RKO (cell line): Measurements from ENCODE around the gene F2R.
"Not testable (repeated sequence)": the region's sequence is repeated elsewhere in the genome, so short reads cannot be mapped to it uniquely, and the experiment has no call there.

ENCODE experiments used
- DNase-seq: peaks from one replicate; pipeline ENCODE4 v3.0.0-alpha.2; 2016; ENCODE audit warnings: low spot score

F2R gene

DNA sequence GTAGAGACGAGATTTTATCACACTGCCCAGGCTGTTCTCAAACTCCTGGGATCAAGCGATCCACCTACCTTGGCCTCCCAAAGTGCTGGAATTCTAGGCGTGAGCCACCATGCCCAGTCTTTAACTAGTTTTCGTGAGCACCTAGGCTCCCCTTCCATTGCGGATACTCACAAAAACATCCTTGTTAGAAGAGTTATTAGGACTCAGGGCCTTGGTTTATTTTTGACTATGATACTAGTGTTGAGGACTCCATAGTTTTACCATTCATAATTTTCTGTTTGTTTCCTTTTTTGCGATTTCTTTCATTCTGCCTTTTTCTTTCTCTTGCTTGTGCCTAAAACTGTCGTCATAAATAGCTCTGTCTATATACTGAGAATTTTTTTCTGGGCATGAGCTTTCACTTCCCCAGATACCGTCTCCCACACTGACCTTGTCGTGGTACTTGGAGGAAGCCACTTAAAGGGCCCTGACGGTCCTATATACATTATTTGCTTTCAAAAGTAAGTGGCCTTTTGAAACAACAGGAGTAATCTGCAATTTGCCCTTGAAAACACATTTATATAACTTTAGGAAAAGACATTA lies 5.2 kb downstream of the F2R start:
- DNase-seq: no peak

DNA sequence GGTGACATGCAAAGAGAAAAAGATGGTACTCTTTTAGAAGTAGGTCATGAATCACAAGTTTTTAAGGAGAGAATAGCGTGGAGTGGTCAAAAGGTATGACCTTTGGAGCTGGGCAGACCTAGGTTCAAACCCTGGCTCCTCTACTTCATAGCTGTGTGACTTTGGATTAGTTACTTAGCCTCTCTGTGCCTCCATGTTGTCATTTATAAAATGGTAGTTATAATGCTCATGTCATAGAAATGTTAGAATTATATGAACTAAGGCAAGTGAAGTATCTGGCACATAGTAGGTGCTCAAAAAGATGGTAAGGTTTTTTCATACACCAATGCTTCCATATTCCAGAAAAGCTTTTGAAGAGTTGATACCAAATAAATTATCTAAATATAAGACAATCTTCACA lies 7.3 kb downstream of the F2R start:
- DNase-seq: no peak

DNA sequence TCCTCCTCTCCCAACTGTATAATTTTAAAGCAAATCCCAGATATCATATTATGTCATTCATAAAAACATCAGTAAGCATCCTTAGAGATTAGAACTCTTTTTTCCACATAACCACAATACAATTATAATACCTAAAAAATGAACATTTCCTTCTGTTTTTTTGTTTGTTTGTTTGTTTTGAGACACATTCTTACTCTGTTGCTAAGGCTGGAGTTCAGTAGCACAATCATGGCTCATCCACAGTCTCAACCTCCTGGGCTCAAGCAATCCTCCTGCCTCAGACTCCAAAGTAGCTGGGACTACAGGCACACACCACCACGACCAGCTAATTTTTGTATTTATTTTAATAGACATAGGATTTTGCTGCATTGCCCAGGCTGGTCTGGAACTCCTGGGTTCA lies 8.0 kb downstream of the F2R start:
- DNase-seq: no peak

DNA sequence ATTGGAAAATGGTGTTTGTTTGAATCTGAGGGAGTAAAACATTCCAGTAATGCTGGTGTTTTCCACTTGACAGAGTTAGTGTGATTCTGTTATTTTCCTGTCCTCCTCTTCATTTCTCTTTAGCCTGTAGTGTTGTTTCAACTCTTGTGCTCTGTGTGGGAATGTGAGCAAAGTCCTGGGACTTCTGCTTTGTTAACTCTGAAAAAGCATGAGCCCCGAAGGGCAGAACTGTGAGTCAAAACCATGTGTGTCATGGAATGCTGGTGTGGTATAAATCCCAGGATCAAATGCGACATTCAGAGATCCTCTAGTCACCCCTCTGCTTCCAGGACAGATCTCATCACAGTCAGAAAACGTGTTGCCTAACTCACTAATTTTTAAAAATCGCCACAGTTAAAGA lies 8.9 kb downstream of the F2R start:
- DNase-seq: no peak

DNA sequence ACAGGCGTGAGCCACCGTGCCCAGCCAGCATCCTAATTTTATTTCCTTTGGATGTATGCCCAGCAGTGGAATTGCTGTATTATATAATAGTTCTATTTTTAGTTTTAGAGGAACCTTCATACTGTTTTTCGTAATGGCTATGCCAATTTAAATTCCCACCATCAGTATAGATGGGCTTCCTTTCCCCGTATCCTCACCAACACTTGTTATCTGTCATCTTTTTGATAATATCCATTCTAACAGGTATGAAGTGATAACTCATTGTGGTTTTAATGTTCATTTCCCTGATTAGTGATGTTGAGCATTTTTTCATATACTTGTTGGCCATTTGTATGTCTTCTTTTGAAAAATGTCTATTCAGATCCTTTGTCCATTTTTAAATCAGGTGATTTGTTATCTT lies 13.0 kb downstream of the F2R start:
- DNase-seq: no peak

DNA sequence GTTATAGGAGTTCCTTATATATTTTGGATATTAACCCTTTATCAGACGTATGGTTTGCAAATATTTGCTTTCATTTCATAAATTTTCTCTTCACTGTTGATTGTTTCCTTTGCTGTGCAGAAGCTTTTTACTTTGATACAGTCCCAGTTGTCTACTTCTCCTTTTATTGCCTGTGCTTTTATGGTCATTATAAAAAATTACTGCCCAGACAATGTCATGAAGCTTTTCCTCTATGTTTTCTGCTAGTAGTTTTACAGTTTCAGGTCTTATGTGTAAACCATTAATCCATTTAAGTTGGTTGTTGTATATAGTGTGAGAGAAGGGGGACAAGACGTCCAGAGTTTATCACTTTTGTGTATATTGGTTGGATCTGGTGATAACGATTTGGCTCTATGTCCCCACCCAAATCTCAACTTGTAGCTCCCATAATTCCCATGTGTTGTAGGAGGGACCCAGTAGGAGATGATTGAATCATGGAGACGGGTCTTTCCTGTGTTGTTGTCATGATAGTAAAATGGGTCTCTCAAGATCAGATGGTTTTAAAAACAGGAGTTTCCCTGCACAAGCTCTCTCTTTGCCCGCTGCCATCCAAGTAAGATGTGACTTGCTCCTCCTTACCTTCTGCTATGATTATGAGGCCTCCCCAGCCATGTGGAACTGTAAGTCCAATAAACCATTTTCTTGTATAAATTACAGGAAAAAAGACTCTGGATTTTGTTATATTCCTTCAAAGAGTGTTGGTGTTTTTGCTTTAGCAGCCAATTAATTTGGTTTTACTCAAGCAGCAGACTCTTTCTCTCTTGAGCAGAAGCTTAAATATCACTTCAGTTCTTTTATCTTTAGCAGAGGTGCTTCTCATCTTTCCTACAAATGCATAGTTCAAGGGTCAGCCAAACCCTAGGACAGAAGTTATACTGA lies 13.7 kb downstream of the F2R start:
- no peak for DNase-seq

DNA sequence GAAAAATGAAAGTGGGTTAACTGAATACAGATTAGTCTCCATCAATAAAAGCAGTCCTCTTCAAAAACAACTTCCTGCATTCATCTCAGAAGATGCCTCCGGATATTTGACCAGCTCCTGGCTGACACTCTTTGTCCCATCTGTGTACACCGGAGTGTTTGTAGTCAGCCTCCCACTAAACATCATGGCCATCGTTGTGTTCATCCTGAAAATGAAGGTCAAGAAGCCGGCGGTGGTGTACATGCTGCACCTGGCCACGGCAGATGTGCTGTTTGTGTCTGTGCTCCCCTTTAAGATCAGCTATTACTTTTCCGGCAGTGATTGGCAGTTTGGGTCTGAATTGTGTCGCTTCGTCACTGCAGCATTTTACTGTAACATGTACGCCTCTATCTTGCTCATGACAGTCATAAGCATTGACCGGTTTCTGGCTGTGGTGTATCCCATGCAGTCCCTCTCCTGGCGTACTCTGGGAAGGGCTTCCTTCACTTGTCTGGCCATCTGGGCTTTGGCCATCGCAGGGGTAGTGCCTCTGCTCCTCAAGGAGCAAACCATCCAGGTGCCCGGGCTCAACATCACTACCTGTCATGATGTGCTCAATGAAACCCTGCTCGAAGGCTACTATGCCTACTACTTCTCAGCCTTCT lies 16.6 kb downstream of the F2R start:
- DNase-seq: no peak

DNA sequence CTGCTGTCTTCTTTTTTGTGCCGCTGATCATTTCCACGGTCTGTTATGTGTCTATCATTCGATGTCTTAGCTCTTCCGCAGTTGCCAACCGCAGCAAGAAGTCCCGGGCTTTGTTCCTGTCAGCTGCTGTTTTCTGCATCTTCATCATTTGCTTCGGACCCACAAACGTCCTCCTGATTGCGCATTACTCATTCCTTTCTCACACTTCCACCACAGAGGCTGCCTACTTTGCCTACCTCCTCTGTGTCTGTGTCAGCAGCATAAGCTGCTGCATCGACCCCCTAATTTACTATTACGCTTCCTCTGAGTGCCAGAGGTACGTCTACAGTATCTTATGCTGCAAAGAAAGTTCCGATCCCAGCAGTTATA lies 17.1 kb downstream of the F2R start:
- no peak for DNase-seq

DNA sequence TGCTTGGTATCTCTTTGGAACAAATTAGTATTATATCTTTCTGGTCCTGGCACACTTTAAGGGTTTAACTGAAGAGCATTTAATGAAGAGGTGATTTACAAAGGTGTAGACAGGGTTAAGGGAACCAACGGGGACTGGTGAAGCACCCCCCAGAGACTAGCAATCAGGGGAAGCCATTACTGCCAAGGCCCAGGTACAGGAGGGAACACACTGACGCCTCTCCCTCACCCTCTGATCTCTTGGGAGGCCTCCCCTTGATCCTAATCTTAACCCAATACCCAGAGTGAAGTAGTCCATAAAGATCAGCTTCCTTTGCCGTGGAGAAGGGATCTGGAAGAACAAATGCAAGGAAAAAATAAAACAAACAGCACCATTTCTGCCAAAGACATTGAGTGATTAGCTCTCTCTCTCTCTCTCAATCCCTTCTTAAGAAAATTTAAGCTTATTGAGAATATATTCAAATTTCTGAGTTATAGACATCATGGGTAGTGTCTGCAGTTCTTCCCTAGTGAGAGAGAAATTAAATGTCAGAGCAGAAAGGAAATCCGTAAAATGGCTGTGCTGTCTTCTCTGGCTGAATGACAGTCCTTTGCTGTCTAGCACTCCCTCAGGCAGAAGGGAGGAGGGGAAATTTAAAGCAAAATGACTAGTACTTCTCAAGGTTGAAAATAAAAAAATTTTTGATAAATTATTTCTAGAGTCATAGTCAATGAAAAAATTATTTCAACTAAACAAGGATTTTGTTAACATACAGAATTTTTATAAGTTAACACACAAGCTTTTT lies 20.0 kb downstream of the F2R start:
- DNase-seq: no peak

DNA sequence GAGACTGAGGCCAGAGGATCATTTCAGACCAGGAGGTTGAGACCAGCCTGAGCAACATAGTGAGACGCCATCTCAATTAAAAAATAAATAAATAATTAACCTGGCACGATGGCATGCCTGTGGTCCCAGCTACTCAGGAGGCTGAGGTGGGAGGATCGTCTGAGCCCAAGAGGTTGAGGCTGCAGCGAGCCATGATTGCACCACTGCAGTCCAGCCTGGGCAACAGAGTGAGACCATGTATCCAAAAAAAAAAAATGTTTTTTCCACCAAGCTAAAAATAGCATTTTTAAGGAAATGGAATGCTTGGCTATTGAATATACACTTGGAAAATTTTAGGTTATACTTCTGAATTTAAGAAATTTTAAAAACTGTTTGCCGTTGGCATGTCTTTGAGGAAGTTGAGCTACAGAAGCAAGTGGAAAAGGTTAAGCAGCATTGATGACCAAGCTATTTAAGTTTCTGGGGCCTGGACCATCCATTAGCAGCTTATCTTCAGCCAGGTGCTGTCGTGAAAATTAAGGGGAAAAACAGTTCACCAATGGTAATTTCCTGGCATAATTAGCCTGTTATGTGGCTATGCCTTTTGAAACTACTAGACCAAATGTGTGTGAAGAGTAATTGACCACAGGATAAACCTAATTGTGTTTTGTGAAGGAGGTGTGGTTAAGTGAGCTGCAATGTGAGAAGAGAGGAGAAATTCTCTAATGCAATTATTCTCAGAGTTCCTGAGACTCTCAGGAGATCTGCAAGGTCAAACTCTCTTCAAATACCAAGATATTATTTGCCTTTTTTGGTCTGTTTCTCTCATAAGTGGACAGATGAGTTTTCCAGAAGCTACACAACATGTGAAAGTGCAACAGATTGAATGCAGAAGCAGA lies 21.0 kb downstream of the F2R start:
- no peak for DNase-seq

DNA sequence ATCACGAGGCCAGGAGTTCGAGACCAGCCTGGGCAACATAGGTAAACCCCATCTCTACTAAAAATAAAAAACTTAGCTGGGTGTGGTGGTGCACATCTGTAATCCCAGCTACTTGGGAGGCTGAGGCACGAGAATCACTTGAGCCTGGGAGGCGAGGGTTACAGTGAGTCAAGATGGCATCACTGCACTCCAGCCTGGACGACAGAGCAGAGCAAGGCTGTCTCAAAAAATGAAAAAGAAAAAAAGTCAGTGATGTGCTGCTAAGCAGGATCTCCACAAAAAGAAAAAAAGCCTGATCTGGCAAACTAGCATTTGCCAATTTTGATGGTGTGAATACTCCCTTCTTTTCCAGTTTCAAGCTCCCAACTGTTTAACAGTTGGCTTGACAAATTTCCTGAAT lies 21.9 kb downstream of the F2R start:
- no peak for DNase-seq

DNA sequence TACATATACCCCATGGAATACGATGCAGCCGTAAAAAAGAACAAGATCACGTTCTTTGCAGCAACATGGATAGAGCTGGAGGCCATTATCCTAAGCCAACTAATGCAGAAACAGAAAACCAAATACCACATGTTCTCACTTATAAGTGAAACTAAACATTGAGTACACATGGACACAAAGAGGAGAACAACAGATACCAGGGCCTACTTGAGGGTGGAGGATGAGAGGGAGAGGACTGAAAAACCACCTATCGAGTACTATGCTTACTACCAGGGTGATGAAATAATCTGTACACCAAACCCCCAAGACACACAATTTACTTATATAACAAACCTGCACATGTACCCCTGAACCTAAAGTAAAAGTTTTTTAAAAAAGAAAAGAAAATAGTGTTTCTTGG lies 25.6 kb downstream of the F2R start:
- DNase-seq: not testable (repeated sequence)

DNA sequence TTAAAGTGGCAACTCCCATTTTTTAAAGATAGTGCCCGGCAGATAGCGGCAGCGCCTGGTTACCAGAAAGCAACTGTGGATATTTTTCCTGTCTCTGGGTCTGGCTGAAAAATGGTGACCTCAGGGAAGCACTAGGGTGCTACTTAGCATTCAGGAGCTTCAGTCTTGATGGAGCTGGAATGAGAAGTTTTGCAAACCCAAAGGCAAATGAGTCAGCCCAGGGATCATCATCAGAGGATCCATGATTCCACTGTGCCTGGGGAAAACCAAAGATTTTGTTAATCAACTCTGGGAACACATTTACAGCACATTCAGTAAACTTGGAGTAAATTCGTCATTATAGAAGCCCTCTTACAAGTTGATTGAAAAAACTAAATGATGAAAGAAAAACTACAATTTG lies 26.7 kb downstream of the F2R start:
- DNase-seq: no peak

DNA sequence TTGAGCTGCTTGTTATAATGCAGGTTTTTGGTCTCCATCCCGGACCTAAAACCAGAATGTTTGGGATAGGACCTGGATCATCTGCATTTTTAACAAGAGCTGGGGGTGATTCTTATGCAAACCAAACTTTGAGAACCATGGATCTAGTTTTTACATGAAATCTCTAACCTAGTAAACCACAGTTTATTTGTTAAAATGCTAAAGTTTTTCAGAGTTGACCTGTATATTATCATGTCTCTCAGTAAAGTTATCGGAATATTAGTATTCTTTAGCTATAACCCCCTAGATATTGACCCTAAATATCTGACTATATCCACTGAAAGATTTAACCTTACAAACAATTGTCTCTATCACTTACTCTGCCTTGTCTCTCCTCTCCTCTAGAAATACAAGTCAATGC lies 28.7 kb downstream of the F2R start:
- DNase-seq: no peak

DNA sequence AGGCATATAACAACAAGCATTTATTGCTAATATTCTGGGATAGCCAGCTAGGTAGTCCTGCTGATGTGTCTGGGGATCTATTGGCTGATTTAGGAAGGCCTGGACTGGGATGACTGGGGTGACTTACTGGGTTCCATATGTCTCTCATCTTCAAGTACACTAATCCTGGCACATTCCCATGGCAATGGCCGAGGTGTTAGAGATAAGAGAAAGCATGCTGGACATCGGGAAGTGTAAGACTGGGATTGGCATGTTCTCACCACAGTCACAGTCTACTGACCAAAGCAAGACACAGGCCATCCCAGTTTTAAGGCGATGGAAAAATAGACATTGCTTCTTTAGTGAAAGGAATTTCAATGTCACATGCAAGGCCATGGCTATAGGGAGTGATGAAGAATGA lies 29.7 kb downstream of the F2R start:
- no peak for DNase-seq

DNA sequence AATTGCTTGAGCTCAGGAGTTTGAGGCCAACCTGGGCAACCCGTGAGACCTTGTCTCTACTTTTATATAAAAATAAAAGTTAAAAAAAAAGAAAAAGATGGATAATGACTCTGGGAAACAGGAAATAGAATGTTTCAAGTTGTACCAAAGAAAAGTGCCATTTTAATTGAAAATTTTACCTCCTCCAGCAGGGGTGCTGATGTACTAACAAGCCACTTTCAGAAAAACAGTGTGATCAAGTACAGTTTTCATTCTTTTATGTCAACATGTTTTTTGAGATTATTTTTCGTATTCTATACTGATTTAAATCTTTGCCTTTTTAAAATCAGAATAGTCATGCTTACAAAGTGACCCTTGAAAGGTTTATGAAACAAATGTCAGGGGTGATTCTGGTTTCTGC lies 30.8 kb downstream of the F2R start:
- no peak for DNase-seq

DNA sequence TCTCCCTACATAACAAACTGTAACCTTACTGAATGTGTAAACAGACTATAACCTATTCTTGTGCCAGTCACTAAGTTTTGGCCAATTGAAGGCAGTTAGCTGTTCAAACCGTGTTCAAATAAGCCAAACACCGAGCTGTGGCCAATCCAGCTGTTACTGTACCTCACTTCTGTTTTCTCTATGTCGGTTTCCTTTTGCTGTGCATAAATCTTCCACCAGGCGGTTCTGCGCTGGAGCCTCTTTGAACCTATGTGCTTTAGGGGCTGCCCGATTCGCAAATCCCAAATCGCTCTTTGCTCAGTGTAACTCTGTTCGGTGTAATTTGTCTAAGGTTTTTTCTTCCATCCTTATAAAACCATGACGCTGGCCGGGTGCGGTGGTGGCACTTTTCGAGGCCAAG lies 31.8 kb downstream of the F2R start:
- DNase-seq: no peak

DNA sequence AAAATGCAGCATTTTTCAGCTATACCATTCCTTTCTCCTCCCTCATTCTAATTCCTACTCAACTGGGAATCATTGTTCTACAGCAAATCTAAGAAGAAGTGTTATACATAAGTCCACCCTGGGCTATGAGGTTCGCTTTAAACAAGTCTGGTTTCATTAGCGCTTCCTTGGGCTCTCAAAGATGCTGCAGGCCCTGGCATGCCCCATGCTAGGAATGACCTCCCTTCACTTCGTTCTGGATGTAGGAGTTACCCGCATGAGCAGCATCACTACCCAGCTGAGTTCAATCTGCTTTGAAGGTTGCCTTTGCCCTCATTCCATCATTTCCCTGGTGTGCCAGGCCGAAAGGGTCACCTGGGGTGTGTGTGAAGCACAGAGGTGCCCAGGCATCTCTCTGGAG lies 35.4 kb downstream of the F2R start:
- DNase-seq: no peak

DNA sequence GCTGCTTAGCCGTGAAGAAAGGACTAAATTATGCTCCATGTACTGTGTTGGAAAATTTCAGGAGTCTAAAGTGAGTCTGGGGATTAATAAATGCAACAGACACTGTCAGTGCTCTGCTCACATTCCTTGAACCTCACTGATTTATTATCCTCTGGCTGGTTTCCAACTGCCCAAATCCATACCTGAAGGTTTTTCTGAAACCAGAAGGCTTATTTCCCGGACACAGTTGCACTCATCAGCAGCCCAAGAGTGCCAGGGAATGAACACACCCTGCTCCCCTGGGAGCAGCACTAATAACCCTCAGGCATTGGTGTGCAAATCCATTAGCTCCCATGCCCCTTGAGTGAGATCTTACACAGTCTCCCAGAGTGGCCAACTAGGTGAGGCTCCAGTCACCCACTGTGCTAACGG lies 38.7 kb downstream of the F2R start:
- no peak for DNase-seq

DNA sequence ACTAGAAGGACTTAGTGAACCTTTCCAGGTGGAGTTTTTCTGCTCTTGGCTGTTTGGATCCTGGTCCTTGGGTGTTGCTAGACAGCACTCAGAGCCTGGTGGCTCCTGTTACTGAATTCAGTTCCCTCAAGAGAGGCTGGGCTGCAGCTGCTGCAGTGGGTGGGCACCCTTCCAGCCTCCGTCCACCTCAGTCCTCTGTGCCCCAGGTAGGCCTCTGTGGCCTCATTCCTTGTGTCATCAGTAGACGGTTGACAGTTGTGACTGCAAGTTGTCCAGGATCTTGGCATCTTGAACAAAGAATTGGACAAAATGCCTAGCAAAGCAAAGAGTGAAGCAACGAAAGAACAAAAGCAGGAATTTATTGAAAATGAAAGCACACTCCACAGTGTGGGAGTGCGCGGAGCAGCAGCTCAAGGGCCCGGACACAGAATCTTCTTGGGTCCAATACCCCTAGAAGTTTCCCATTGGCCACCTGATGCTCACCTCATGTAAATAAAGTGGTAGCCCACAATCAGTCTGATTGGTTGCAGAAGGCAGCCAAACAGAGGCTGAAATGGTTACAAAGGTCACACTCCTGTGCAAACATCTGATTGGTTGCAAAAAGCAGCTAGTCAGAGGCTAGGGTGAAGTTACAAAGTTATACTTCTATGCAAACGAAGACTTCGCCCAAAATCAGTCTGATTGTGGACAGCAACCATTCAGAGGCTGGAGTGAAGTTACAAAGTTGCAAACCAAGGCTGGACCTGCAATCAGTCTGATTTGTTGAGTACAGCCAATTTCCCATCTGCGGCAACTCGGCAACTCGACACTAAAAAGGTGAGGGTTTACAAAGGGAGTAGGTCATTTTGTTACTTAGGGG lies 40.1 kb downstream of the F2R start:
- no peak for DNase-seq

DNA sequence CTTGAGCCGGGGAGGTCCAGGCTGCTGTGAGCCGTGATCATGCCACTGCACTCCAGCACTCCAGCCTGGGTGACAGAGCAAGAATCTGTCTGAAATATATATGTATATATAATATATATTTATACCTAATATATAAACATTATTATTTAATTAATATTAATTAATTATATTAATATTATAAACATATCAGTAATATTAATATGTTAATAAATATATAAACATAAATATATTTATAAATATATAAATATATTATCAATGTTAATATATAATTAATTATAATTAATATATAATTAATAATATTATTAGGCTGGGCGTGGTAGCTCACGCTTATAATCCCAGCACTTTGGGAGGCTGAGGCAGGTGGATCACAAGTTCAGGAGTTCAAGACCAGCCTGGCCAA lies 41.1 kb downstream of the F2R start:
- DNase-seq: no peak
